HG03066 (cell line): ENCODE data around the gene DNAH8.
"Not testable (repeated sequence)": the region's sequence is repeated elsewhere in the genome, so short reads cannot be mapped to it uniquely, and the experiment has no call there.

Source experiments
- ATAC-seq: cut with Tn5 transposase; IDR thresholded peaks from one replicate; pipeline ENCODE4 v1.9.1; 2021; ENCODE audit warnings: low read depth; ENCODE audit not compliant: unreplicated experiment

DNAH8 gene

GRCh38 chr6:38871741-38872568 is 156.8 kb downstream of the DNAH8 start:
- no peak for ATAC-seq

GRCh38 chr6:38873001-38873400 is 157.9 kb downstream of the DNAH8 start:
- no peak for ATAC-seq

- ATAC-seq: not testable (repeated sequence)
Observed at GRCh38 chr6:38873816-38874215, 158.7 kb downstream of the DNAH8 start.

- no peak for ATAC-seq
Observed at GRCh38 chr6:38876475-38876874, 161.4 kb downstream of the DNAH8 start.

GRCh38 chr6:38877721-38878120 is 162.6 kb downstream of the DNAH8 start:
- ATAC-seq: no peak

- no peak for ATAC-seq
Observed at GRCh38 chr6:38882157-38882556, 167.0 kb downstream of the DNAH8 start.

GRCh38 chr6:38897507-38897906 is 182.4 kb downstream of the DNAH8 start:
- ATAC-seq: no peak

- ATAC-seq: no peak
Observed at GRCh38 chr6:38901802-38902522, 186.9 kb downstream of the DNAH8 start.

GRCh38 chr6:38906582-38906981 is 191.5 kb downstream of the DNAH8 start:
- no peak for ATAC-seq

GRCh38 chr6:38907264-38907663 is 192.2 kb downstream of the DNAH8 start:
- ATAC-seq: no peak

- no peak for ATAC-seq
Observed at GRCh38 chr6:38909015-38909730, 194.1 kb downstream of the DNAH8 start.

- ATAC-seq: no peak
Observed at GRCh38 chr6:38910207-38910606, 195.1 kb downstream of the DNAH8 start.

GRCh38 chr6:38912378-38912777 is 197.3 kb downstream of the DNAH8 start:
- no peak for ATAC-seq

- no peak for ATAC-seq
Observed at GRCh38 chr6:38915205-38915925, 200.3 kb downstream of the DNAH8 start.

- ATAC-seq: not testable (repeated sequence)
Observed at GRCh38 chr6:38921540-38921939, 206.4 kb downstream of the DNAH8 start.

GRCh38 chr6:38924791-38925509 is 209.8 kb downstream of the DNAH8 start:
- ATAC-seq: no peak

- no peak for ATAC-seq
Observed at GRCh38 chr6:38929560-38929959, 214.4 kb downstream of the DNAH8 start.

- ATAC-seq: no peak
Observed at GRCh38 chr6:38933426-38933825, 218.3 kb downstream of the DNAH8 start.

GRCh38 chr6:38935051-38935450 is 219.9 kb downstream of the DNAH8 start:
- no peak for ATAC-seq
